Fibroblast of skin of abdomen (primary cell): ENCODE measurements around the gene MLST8.
"Not testable (repeated sequence)": the region's sequence is repeated elsewhere in the genome, so short reads cannot be mapped to it uniquely, and the experiment has no call there.

ENCODE experiments used
- DNase-seq: peaks from one replicate; pipeline ENCODE4 v3.0.0-alpha.2; 2013

Gene MLST8

GRCh38 chr16:2250652-2251295, 45.5 kb downstream of the MLST8 start:
- no peak for DNase-seq

- peak; percentile 91 for DNase-seq
Measured at GRCh38 chr16:2251296-2252111, 46.2 kb downstream of the MLST8 start, which contains the start of gene ECI1. ECI1 (minus strand) TSS chr16:2251587; CDS start chr16:2251566, 21 bp downstream.

GRCh38 chr16:2252806-2253148, 47.5 kb downstream of the MLST8 start:
- no peak for DNase-seq

- DNase-seq: no peak
Measured at GRCh38 chr16:2253293-2253692, 48.0 kb downstream of the MLST8 start.

GRCh38 chr16:2256531-2257140, 51.4 kb downstream of the MLST8 start:
- no peak for DNase-seq

- no peak for DNase-seq
Measured at GRCh38 chr16:2257726-2258125, 52.5 kb downstream of the MLST8 start.

GRCh38 chr16:2258530-2258929, 53.3 kb downstream of the MLST8 start:
- DNase-seq: not testable (repeated sequence)
